ENCODE results near the gene BHLHE41.

The BHLHE41 gene

GRCh38 chr12:26086936-26087335, 37.9 kb downstream of the BHLHE41 start:
- DNase-seq (ENCODE audit: low read depth in 2 of 2, low spot score in 1 of 2): no peak

GRCh38 chr12:26080911-26081310, 43.9 kb downstream of the BHLHE41 start:
- no peak for DNase-seq (ENCODE audit: low read depth in 2 of 2, low spot score in 1 of 2)

GRCh38 chr12:26077915-26078702, 46.7 kb downstream of the BHLHE41 start:
- no peak for DNase-seq (ENCODE audit: low read depth in 2 of 2, low spot score in 1 of 2)

All from stimulated activated CD8-positive, alpha-beta memory T cell treated with anti-CD3 and anti-CD28 coated beads, Interleukin-4, amount 100 ng/mL, for 1 hour (primary cell).